BJ (cell line): ENCODE results near the gene ZFP57. TPM values are rescaled to one million over a fixed set of nuclear protein-coding genes. Genes with fewer than 3 reads are reported as not detected.

Source experiments
- CTCF ChIA-PET: fragments of 350-600 bp; formaldehyde crosslinking; extraction: SDS; loops from one replicate; lab custom pipeline; 2021; ENCODE audit warnings: antibody characterized with exemption, inconsistent platforms; lab: Yijun Ruan, JAX
- POLR2A ChIA-PET: fragments of 300-600 bp; sonication (Branson Sonifier 250); formaldehyde crosslinking; extraction: SDS; loops from one replicate; lab custom pipeline; 2021; ENCODE audit warnings: antibody characterized with exemption; lab: Charles Lee
- DNase-seq: peaks from one replicate; pipeline ENCODE4 v3.0.0-alpha.2; 2011; ENCODE audit warnings: low read depth
- H3K27me3 ChIP-seq: 2 replicates; pipeline ENCODE4 v1.6.0; 2011; ENCODE audit warnings: low read length; ENCODE audit not compliant: control insufficient read depth, insufficient read depth
- H3K36me3 ChIP-seq: 2 replicates; pipeline ENCODE4 v1.5.1; 2011; ENCODE audit warnings: low read length; ENCODE audit not compliant: control insufficient read depth, insufficient read depth
- H3K4me3 ChIP-seq: 2 replicates; pipeline ENCODE4 v1.5.1; 2011; ENCODE audit warnings: low read depth, mild to moderate bottlenecking, control low read depth, low read length
- polyA plus RNA-seq: library from polyadenylated mRNA; depleted of rRNA; stranded (reverse); fragments of >200 nt; gene quantifications from 2 replicates; pipeline ENCODE4 v1.2.3, GENCODE V29; 2011
- TF ChIP-seq, protein P1 (sequence below): IDR thresholded peaks from 2 replicates; pipeline ENCODE4 v1.5.1; 2011; ENCODE audit warnings: low read depth, mild to moderate bottlenecking, control low read depth, inconsistent platforms, low read length, moderate library complexity; ENCODE audit not compliant: insufficient read depth

ZFP57 gene
- polyA plus RNA-seq, 1 experiment, result 0.32 TPM

DNA sequence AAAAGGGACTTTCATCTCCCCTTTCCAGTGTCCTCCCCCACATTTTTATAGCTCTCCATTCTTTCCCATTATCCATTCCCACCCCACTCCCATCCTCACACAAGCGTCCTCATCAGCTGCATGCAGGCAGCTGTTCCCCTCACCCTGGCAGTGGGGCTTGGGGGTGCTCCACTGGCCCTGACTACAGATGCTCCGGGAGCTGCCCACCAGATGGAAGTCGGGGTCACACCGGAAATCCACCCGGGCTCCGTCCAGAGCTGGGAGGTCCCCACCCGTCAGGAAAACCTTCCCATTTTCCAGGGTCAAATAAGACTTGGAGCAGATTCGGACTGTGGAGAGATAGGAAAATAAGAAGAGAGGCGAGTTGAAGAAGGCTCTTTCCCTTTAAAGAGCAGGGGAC, 50.6 kb downstream of the ZFP57 start:
- no peak for DNase-seq
- POLR2A ChIA-PET, result no interaction called here
- no peaks in the 10 kb centered on the region for H3K36me3 ChIP-seq
- H3K27me3 ChIP-seq, result no peaks in the 10 kb centered on the region; the same call in 1 of the 2 replicates
- TF ChIP-seq, protein P1, sequence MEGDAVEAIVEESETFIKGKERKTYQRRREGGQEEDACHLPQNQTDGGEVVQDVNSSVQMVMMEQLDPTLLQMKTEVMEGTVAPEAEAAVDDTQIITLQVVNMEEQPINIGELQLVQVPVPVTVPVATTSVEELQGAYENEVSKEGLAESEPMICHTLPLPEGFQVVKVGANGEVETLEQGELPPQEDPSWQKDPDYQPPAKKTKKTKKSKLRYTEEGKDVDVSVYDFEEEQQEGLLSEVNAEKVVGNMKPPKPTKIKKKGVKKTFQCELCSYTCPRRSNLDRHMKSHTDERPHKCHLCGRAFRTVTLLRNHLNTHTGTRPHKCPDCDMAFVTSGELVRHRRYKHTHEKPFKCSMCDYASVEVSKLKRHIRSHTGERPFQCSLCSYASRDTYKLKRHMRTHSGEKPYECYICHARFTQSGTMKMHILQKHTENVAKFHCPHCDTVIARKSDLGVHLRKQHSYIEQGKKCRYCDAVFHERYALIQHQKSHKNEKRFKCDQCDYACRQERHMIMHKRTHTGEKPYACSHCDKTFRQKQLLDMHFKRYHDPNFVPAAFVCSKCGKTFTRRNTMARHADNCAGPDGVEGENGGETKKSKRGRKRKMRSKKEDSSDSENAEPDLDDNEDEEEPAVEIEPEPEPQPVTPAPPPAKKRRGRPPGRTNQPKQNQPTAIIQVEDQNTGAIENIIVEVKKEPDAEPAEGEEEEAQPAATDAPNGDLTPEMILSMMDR, result no peak
- CTCF ChIA-PET, result interaction anchor here (1.2 to 2.0 kb wide), 2 partner anchors 20 to 134 kb away, joined by 3 to 4 read pairs; no protein-coding TSS in a partner anchor
- H3K4me3 ChIP-seq, result no peak overlapping the region

DNA sequence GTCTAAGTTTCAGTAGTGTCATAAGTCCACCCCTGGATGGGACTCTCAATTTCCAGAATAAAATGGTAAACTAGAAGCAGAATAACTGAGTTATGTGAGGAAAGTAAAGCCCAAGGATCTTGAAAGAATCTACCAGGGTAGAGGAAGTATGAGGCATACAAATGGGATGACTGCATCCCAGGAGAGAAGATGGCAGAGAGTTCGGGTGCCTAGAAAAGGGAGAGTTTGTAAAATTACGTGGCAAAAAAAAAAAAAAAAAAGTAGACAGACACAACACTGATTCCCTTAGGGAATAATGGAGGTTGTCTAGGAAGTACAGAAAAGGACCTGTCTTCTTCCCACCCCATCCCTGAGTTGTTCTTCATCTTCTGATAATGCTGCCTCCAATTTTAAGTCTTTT, 51.4 kb downstream of the ZFP57 start:
- H3K36me3 ChIP-seq, result no peaks in the 10 kb centered on the region
- DNase-seq, result no peak
- H3K27me3 ChIP-seq, result no peaks in the 10 kb centered on the region; the same call in 1 of the 2 replicates
- TF ChIP-seq, protein P1, result no peak
- ChIA-PET POLR2A (no interaction called here), CTCF (interaction anchor here (1.2 to 2.0 kb wide), 5 partner anchors 9 to 135 kb away, joined by 3 to 6 read pairs (median 5); no protein-coding TSS in a partner anchor)
- no peak overlapping the region for H3K4me3 ChIP-seq

DNA sequence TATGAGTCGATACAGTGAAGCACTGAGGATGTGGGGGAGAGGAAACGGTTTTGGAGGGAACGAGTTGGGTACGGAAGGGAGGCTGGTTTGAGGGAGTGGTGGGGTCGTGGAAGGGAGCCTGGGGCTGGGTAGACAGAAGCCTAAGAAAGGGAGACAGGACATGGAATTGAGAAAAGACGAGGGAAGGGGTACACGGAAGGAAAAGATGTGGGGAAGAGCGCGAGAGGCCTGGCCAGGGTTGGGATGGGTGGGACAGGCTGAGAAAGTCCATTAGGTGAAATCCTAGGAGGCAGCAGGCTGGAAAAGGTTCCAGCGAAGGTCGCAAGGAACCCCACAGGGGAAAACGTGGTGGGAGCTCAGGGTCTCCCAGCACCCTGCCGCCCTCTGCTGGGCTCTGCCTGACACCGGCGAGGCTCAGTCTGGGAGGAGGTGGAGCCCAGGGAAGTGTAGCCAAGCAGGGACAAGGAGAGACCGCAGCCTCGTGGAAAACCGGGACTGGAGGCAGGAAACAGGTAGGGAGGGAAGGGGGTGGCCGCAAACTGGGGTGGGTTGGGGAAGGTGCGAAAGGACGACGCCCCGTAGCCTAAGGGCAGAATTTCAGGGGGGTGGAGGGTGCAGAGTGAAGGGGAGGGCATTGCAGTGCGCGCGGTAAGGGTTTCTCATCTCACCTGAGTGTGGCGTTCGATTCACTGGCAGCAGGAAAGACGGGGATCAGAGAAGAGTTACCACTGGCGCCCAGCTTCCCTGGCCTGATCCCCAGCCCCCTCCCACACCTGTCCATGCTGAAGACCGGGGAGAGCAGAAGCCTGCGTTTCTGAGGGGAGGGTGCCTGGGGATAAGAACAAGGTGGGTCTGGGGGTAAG, 52.3 kb downstream of the ZFP57 start:
- no peak for DNase-seq
- H3K36me3 ChIP-seq, result no peaks in the 10 kb centered on the region; the same call in 1 of the 2 replicates
- H3K4me3 ChIP-seq, result peak overlapping the region; percentile 84
- TF ChIP-seq, protein P1, result peak; percentile 91
- CTCF ChIA-PET, result interaction anchor here (1.0 to 2.0 kb wide), 4 partner anchors 8 to 25 kb away, joined by 3 to 6 read pairs (median 5); no protein-coding TSS in a partner anchor
- H3K27me3 ChIP-seq, result no peaks in the 10 kb centered on the region; the same call in 1 of the 2 replicates
- POLR2A ChIA-PET, result interaction anchor here (0.6 kb wide), 1 partner anchor 17 kb away, joined by 3 read pairs; no protein-coding TSS in a partner anchor

DNA sequence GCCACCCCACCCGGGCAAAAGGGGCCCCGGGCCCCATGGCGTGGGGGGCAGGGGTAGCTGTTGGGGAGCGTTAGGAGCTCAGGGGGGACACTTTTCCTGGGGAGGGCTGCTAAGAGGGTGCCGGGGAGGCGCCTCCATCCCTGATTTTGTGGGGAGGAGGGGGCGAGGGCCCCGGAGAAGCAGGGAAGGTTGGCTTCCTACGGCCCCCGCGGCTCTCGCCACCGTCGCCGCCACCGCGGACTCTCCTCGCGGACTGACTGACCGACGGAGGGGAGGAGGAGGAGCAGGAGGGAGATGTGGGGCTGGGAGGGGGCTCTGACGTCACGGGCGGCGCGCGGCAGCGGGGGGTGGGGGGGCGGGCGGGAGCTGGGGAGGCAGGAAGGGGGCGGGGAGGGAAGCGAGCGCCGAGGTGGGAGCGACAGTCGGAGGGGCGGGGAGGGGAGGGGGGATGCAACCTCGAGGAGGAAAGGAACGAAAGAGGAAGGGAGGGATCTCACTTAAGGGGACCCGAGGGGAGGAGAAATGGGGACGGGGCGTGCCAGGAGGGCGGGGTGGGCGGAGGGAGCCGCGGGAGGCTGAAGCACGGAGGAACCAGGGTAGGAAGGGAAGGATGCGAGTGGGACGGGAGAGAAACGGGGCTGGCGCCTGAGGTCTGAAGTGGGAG, 53.1 kb downstream of the ZFP57 start:
- H3K27me3 ChIP-seq, result no peaks in the 10 kb centered on the region; the same call in 1 of the 2 replicates
- CTCF ChIA-PET, result interaction anchor here (1.0 to 2.0 kb wide), 4 partner anchors 8 to 23 kb away, joined by 3 to 6 read pairs (median 4); no protein-coding TSS in a partner anchor
- no peak for DNase-seq
- POLR2A ChIA-PET, result interaction anchor here (0.6 kb wide), 1 partner anchor 16 kb away, joined by 3 read pairs; no protein-coding TSS in a partner anchor
- H3K4me3 ChIP-seq, result peak overlapping the region; percentile 84
- TF ChIP-seq, protein P1, result no peak
- H3K36me3 ChIP-seq, result peaks cover 5% of the 10 kb centered on the region
